Embryonic facial prominence (tissue), 1 donor: ENCODE data around the gene SPG21.

Experiments used
- DNase-seq: peaks from one replicate; pipeline ENCODE4 v3.0.0-alpha.2; 2016; ENCODE audit errors: extremely low spot score

Gene SPG21

GRCh38 chr15:64938192-64938591 is 51.5 kb downstream of the SPG21 start:
- no peak for DNase-seq

GRCh38 chr15:64934023-64934422 is 55.7 kb downstream of the SPG21 start:
- DNase-seq, result no peak

- DNase-seq, result no peak
Measured at GRCh38 chr15:64931381-64931780, 58.3 kb downstream of the SPG21 start.

DNA sequence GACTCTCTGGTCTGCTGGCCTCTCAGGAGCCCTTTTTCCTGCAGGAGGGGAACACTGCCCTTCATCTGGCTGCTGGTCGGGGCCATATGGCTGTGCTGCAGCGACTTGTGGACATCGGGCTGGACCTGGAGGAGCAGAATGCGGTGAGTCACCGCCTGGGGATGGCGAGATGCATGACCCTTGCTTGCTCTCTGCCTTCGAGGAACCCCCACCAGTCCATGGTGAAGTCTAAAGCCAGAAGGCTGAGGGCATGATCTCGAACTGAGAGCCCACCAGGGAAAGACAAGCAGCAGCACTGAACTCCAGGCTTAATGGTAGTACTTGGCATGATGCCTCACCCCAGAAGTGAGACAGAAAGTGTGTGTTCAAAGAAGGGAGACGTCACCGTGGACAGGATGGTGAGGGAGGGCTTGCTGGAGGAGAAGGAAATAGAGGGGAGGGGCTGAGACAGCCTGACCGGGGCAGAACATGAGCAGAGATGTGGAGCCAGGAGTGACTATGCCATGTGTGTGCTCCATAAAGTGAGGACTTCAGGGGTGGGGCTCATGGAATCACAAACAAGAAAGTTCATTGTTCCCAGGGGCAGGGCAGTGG is 58.8 kb downstream of the SPG21 start:
- no peak for DNase-seq

DNA sequence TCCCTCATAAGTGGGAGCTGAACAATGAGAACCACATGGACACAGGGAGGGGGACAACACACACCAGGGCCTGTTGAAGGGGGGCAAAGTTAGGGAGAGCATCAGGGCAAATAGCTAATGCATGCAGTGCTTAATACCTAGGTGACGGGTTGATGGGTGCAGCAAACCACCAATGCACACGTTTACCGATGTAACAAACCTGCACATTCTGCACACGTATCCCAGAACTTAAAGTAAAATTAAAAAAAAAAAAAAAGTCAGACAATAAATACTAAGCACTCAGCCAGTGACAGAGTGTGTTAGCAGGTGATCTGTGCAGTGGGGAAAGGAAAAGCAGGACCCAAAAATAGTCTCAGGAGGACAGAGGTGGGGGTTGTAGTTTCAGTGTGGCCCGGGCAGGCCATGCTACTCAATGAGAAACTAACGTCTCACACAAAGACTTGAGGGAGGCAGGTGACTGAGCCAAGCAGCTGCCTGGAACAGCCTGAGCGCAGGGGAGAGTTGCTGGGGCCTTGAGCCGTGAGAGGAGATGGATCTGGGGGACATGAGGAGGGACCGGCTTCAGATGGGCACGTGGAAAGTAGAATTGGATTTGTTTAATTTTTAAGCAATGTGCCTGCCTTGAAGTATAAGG is 59.6 kb downstream of the SPG21 start:
- DNase-seq, result no peak

DNA sequence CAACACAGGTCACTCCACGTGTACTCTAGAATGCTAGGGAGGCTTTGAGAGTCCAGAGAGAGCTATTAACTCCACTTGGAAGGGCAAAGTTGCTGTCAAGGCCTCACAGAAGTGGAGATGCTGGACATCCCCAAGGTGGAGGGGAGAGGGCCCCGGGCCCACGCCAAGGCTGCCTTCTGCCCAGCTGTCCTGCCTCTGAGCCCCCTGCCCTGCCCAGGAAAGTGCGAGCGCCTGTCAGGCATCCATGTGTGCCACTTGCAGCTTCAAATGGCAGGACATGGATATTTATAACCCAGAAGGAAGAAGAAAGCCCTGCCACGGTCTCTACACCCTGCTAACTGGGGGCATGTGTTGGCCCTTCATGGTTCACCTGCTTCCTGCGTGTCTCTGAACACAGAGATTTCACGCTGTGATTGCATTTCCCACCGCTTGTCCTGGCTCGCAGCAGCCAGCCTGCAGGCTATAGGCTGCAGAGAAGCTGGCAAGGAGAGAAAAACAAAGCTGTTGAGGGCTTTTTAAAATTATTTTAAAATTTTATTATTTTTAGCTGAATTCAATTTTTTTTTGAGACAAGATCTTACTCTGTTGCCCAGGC is 61.0 kb downstream of the SPG21 start:
- no peak for DNase-seq

- no peak for DNase-seq
Measured at GRCh38 chr15:64926661-64927060, 63.1 kb downstream of the SPG21 start.

DNA sequence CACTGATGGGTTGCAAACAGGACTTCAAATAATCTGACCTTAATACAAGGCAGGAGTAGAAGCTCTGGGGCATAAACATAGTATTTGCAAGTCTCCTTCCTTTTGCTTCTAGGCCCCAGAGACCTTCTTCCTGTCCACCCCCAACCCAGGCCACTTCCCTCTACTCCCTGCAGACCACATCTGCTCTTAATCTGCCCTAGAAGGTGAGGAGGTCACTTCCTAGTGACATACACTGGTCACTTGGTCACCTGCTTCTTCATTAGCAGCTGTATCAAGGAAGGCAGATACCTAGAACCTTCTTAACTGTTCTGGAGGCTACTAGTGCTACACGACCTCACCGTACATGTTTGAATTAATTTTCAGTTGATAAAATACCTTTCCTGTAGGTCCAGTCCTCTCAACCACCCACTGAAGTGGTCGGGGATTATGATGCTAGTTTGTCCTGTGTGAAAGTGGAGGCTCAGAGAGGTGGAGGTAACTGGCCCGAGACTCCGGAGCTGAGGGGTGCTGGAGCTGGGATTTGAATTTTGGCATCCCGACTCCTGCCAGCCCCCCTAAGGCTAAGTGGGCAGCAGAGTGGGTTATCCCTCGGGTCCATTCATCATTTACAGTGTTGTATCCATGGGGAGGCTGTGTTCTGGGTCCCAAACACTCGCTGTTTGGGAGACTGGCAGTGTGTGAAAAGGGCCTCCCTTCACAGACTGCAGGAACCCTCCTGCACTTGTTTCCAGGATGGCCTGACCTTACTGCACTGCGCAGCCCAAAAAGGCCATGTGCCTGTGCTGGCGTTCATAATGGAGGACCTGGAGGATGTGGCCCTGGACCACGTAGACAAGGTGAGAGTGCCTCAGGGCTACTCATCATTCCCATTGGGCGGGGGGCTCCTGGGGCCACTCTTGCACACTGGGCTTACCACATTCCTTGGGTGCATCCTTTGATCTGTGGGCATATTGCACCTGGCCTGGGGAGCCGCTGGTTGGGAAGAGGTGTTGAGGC is 64.1 kb downstream of the SPG21 start:
- DNase-seq, result no peak

DNA sequence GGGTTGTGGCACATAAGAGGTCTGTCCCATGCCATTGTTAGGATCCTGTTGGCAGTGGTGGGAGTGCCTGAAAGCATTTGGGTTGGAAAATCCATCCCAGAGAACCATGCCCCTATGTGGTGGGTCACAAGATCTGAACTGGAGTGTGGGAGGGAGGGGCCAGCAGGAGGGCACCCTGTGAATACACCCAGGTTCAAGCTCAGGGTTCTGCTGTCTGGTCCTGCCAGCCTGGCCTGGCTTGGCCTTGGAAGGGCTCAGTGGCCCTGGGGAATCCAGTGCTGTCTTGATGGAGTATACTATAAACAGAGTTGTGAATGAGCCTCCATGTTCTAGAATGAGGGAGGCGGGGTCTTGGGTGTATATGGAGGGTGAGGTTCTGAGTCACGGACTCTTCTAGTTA is 66.2 kb downstream of the SPG21 start:
- no peak for DNase-seq

- DNase-seq, result no peak
Measured at GRCh38 chr15:64921711-64922110, 68.0 kb downstream of the SPG21 start.

DNA sequence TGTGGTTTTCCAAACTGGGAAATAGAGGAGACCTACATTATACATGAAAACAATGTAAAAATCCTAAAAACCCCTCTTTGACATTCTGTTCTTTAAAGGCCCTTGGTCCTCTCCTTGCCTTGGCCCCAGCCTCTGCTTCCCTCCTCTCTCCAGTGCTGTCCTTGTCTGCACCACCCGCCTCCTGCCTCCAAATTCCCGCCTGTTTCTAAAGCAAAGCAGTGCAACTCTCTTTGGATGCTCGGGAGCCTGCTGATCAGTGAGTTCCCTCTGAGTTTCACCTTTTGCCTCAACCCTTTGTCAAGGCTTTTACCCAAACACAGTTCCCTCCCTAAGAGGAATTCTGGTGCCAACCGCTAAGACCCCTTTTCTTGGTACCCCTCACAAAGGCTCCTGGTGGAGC is 70.0 kb downstream of the SPG21 start:
- no peak for DNase-seq

- no peak for DNase-seq
Measured at GRCh38 chr15:64917211-64917610, 72.5 kb downstream of the SPG21 start.

- DNase-seq, result no peak
Measured at GRCh38 chr15:64916365-64916764, 73.3 kb downstream of the SPG21 start.

- DNase-seq, result no peak
Measured at GRCh38 chr15:64915518-64916227, 74.0 kb downstream of the SPG21 start.
